ENCODE measurements around the gene JUN. TPM values are rescaled to one million over a fixed set of nuclear protein-coding genes. Genes with fewer than 3 reads are reported as not detected.

JUN gene
- total RNA-seq, 1 experiment from 2014 or later = 102 TPM

GRCh38 chr1:58773406-58773840 lies 10.4 kb downstream of the JUN start:
- Histone ChIP-seq H3K27ac (no peak overlapping the region), H3K4me3 (no peak overlapping the region), H3K4me1 (replicated peaks) (peaks cover 14% of the 10 kb centered on the region), H3K9me3 (replicated peaks) (no peaks in the 10 kb centered on the region), H3K27me3 (replicated peaks) (no peaks in the 10 kb centered on the region), H3K36me3 (no peaks in the 10 kb centered on the region)
- DNase-seq (ENCODE audit: low read depth in 1 of 2, low spot score in 2 of 2) = no peak

- H3K36me3 ChIP-seq = no peaks in the 10 kb centered on the region
- DNase-seq (ENCODE audit: low read depth in 1 of 2, low spot score in 2 of 2) = no peak
- no peaks in the 10 kb centered on the region for H3K9me3 ChIP-seq (replicated peaks)
- no peak overlapping the region for H3K4me3 ChIP-seq
- H3K27ac ChIP-seq = no peak overlapping the region
- peaks cover 27% of the 10 kb centered on the region for H3K4me1 ChIP-seq (replicated peaks)
- H3K27me3 ChIP-seq (replicated peaks) = no peaks in the 10 kb centered on the region
Measured at GRCh38 chr1:58769809-58770320, 14.0 kb downstream of the JUN start.

GRCh38 chr1:58768971-58769808 lies 14.7 kb downstream of the JUN start:
- Histone ChIP-seq H3K9me3 (replicated peaks) (no peaks in the 10 kb centered on the region), H3K27me3 (replicated peaks) (no peaks in the 10 kb centered on the region), H3K4me1 (replicated peaks) (peaks cover 33% of the 10 kb centered on the region), H3K36me3 (no peaks in the 10 kb centered on the region), H3K4me3 (no peak overlapping the region), H3K27ac (no peak overlapping the region)
- peak; percentile 70 to 82 for DNase-seq (ENCODE audit: low read depth in 1 of 2, low spot score in 2 of 2)

- no peaks in the 10 kb centered on the region for H3K36me3 ChIP-seq
- H3K4me3 ChIP-seq = no peak overlapping the region
- peaks cover 39% of the 10 kb centered on the region for H3K4me1 ChIP-seq (replicated peaks)
- no peak for DNase-seq (ENCODE audit: low read depth in 1 of 2, low spot score in 2 of 2)
- no peak overlapping the region for H3K27ac ChIP-seq
- H3K9me3 ChIP-seq (replicated peaks) = no peaks in the 10 kb centered on the region
- H3K27me3 ChIP-seq (replicated peaks) = no peaks in the 10 kb centered on the region
Measured at GRCh38 chr1:58768191-58768731, 15.6 kb downstream of the JUN start.

GRCh38 chr1:58767143-58767542 lies 16.7 kb downstream of the JUN start:
- Histone ChIP-seq H3K27me3 (replicated peaks) (no peaks in the 10 kb centered on the region), H3K4me3 (no peak overlapping the region), H3K36me3 (no peaks in the 10 kb centered on the region), H3K27ac (no peak overlapping the region), H3K9me3 (replicated peaks) (no peaks in the 10 kb centered on the region), H3K4me1 (replicated peaks) (peaks cover 47% of the 10 kb centered on the region)
- DNase-seq (ENCODE audit: low read depth in 1 of 2, low spot score in 2 of 2) = no peak

GRCh38 chr1:58765441-58765840 lies 18.4 kb downstream of the JUN start:
- H3K36me3 ChIP-seq = no peaks in the 10 kb centered on the region
- H3K4me1 ChIP-seq (replicated peaks) = peaks cover 58% of the 10 kb centered on the region
- no peak for DNase-seq (ENCODE audit: low read depth in 1 of 2, low spot score in 2 of 2)
- H3K4me3 ChIP-seq = no peak overlapping the region
- no peaks in the 10 kb centered on the region for H3K9me3 ChIP-seq (replicated peaks)
- H3K27me3 ChIP-seq (replicated peaks) = no peaks in the 10 kb centered on the region
- H3K27ac ChIP-seq = peak overlapping the region; percentile 98

GRCh38 chr1:58765006-58765405 lies 18.8 kb downstream of the JUN start:
- H3K4me3 ChIP-seq = no peak overlapping the region
- peaks cover 58% of the 10 kb centered on the region for H3K4me1 ChIP-seq (replicated peaks)
- peak overlapping the region; percentile 98 for H3K27ac ChIP-seq
- no peaks in the 10 kb centered on the region for H3K27me3 ChIP-seq (replicated peaks)
- no peaks in the 10 kb centered on the region for H3K9me3 ChIP-seq (replicated peaks)
- DNase-seq (ENCODE audit: low read depth in 1 of 2, low spot score in 2 of 2) = no peak
- no peaks in the 10 kb centered on the region for H3K36me3 ChIP-seq

- Histone ChIP-seq H3K4me1 (replicated peaks) (peaks cover 58% of the 10 kb centered on the region), H3K9me3 (replicated peaks) (no peaks in the 10 kb centered on the region), H3K27ac (peak overlapping the region; percentile 98), H3K27me3 (replicated peaks) (no peaks in the 10 kb centered on the region), H3K4me3 (no peak overlapping the region; the same call in 1 of the 2 replicates), H3K36me3 (no peaks in the 10 kb centered on the region)
- peak; percentile 56 to 93 for DNase-seq (ENCODE audit: low read depth in 1 of 2, low spot score in 2 of 2)
Measured at GRCh38 chr1:58764294-58764978, 19.4 kb downstream of the JUN start.

GRCh38 chr1:58763214-58763613 lies 20.6 kb downstream of the JUN start:
- no peaks in the 10 kb centered on the region for H3K9me3 ChIP-seq (replicated peaks)
- peaks cover 50% of the 10 kb centered on the region for H3K4me1 ChIP-seq (replicated peaks)
- H3K27ac ChIP-seq = peak overlapping the region; percentile 98
- DNase-seq (ENCODE audit: low read depth in 1 of 2, low spot score in 2 of 2) = peak; percentile 81 to 94
- H3K4me3 ChIP-seq = peak overlapping the region; percentile 11
- no peaks in the 10 kb centered on the region for H3K27me3 ChIP-seq (replicated peaks)
- no peaks in the 10 kb centered on the region for H3K36me3 ChIP-seq

GRCh38 chr1:58762806-58763205 lies 21.0 kb downstream of the JUN start:
- Histone ChIP-seq H3K27ac (peak overlapping the region; percentile 98), H3K4me1 (replicated peaks) (peaks cover 50% of the 10 kb centered on the region), H3K4me3 (no peak overlapping the region), H3K36me3 (no peaks in the 10 kb centered on the region), H3K27me3 (replicated peaks) (no peaks in the 10 kb centered on the region), H3K9me3 (replicated peaks) (no peaks in the 10 kb centered on the region)
- peak in 1 of 2 experiments; percentile 59 for DNase-seq (ENCODE audit: low read depth in 1 of 2, low spot score in 2 of 2)

GRCh38 chr1:58755468-58755872 lies 28.4 kb downstream of the JUN start:
- peak overlapping the region; percentile 86 for H3K27ac ChIP-seq
- H3K4me3 ChIP-seq = no peak overlapping the region
- DNase-seq (ENCODE audit: low read depth in 1 of 2, low spot score in 2 of 2) = peak; percentile 95 to 97
- no peaks in the 10 kb centered on the region for H3K27me3 ChIP-seq (replicated peaks)
- H3K9me3 ChIP-seq (replicated peaks) = no peaks in the 10 kb centered on the region
- H3K4me1 ChIP-seq (replicated peaks) = peaks cover 48% of the 10 kb centered on the region
- no peaks in the 10 kb centered on the region for H3K36me3 ChIP-seq

GRCh38 chr1:58754683-58755467 lies 29.0 kb downstream of the JUN start:
- Histone ChIP-seq H3K4me3 (no peak overlapping the region), H3K27ac (peak overlapping the region; percentile 86), H3K27me3 (replicated peaks) (no peaks in the 10 kb centered on the region), H3K9me3 (replicated peaks) (no peaks in the 10 kb centered on the region), H3K4me1 (replicated peaks) (peaks cover 48% of the 10 kb centered on the region), H3K36me3 (no peaks in the 10 kb centered on the region)
- no peak for DNase-seq (ENCODE audit: low read depth in 1 of 2, low spot score in 2 of 2)

GRCh38 chr1:58754073-58754613 lies 29.7 kb downstream of the JUN start:
- Histone ChIP-seq H3K4me3 (no peak overlapping the region), H3K27me3 (replicated peaks) (no peaks in the 10 kb centered on the region), H3K4me1 (replicated peaks) (peaks cover 48% of the 10 kb centered on the region), H3K36me3 (no peaks in the 10 kb centered on the region), H3K27ac (peak overlapping the region; percentile 86), H3K9me3 (replicated peaks) (no peaks in the 10 kb centered on the region)
- DNase-seq (ENCODE audit: low read depth in 1 of 2, low spot score in 2 of 2) = peak in 1 of 2 experiments; percentile 40

Measured in SJSA1 (cell line).